Measurements from ENCODE around the gene GRM4. TPM values are rescaled to one million over a fixed set of nuclear protein-coding genes. Genes with fewer than 3 reads are reported as not detected.

GRM4 gene
- total RNA-seq, 1 donor, result not detected

GRCh38 chr6:34039943-34040342, 105.9 kb downstream of the GRM4 start:
- no peak for TF ChIP-seq CTCF (IDR thresholded peaks at IDR 0.05; ENCODE audit: insufficient read depth, low read length)
- no peak for DNase-seq (ENCODE audit: low read depth)

GRCh38 chr6:34037151-34037550, 108.7 kb downstream of the GRM4 start:
- no peak for DNase-seq (ENCODE audit: low read depth)
- TF ChIP-seq CTCF (IDR thresholded peaks at IDR 0.05; ENCODE audit: insufficient read depth, low read length), result no peak
- no peak overlapping the region for H3K4me3 ChIP-seq (ENCODE audit: low read depth, low read length)

More at GRCh38 chr6:34039943-34040342, 105.9 kb downstream of the GRM4 start:
- H3K4me3 ChIP-seq (ENCODE audit: low read depth, low read length), result no peak overlapping the region

- TF ChIP-seq CTCF (IDR thresholded peaks at IDR 0.05; ENCODE audit: insufficient read depth, low read length), result no peak
- DNase-seq (ENCODE audit: low read depth), result no peak
- H3K4me3 ChIP-seq (ENCODE audit: low read depth, low read length), result no peak overlapping the region
Observed at GRCh38 chr6:34036357-34037069, 109.4 kb downstream of the GRM4 start.

- no peak overlapping the region for H3K4me3 ChIP-seq (ENCODE audit: low read depth, low read length)
- DNase-seq (ENCODE audit: low read depth), result no peak
- no peak for TF ChIP-seq CTCF (IDR thresholded peaks at IDR 0.05; ENCODE audit: insufficient read depth, low read length)
Observed at GRCh38 chr6:34035704-34036356, 110.1 kb downstream of the GRM4 start.

GRCh38 chr6:34035161-34035560, 110.7 kb downstream of the GRM4 start:
- H3K4me3 ChIP-seq (ENCODE audit: low read depth, low read length), result no peak overlapping the region
- no peak for TF ChIP-seq CTCF (IDR thresholded peaks at IDR 0.05; ENCODE audit: insufficient read depth, low read length)
- no peak for DNase-seq (ENCODE audit: low read depth)

GRCh38 chr6:34032856-34033255, 113.0 kb downstream of the GRM4 start:
- no peak for TF ChIP-seq CTCF (IDR thresholded peaks at IDR 0.05; ENCODE audit: insufficient read depth, low read length)
- no peak overlapping the region for H3K4me3 ChIP-seq (ENCODE audit: low read depth, low read length)
- no peak for DNase-seq (ENCODE audit: low read depth)

Data from fibroblast of the aortic adventitia (primary cell).